Hepatocyte (in vitro differentiated cells): ENCODE data around the gene AGBL1. TPM values are rescaled to one million over a fixed set of nuclear protein-coding genes. Genes with fewer than 3 reads are reported as not detected.
A peak's percentile ranks its signal among the peaks of the same experiment; 100 is the strongest.

Experiments
- DNase-seq: peaks from one replicate; pipeline ENCODE4 v3.0.0-alpha.2; 2016; ENCODE audit warnings: low spot score
- H2AFZ ChIP-seq: fragments of 200-600 bp; sonication (generic); 2 replicates; pipeline ENCODE4 v1.6.0; 2016; ENCODE audit warnings: antibody characterized with exemption, mild to moderate bottlenecking
- H3K27ac ChIP-seq: fragments of 200-600 bp; sonication (generic); 2 replicates; pipeline ENCODE4 v1.5.1; 2016; ENCODE audit warnings: mild to moderate bottlenecking
- H3K27me3 ChIP-seq: fragments of 200-600 bp; sonication (generic); 2 replicates; pipeline ENCODE4 v1.6.1; 2016
- H3K36me3 ChIP-seq: fragments of 200-600 bp; sonication (generic); replicated peaks from 2 replicates; pipeline ENCODE4 v1.5.1; 2016; ENCODE audit warnings: low read depth; ENCODE audit not compliant: insufficient read depth
- H3K4me1 ChIP-seq: fragments of 200-600 bp; sonication (generic); 2 replicates; pipeline ENCODE4 v1.5.1; 2016; ENCODE audit warnings: mild to moderate bottlenecking, moderate library complexity; ENCODE audit not compliant: insufficient read depth
- H3K4me2 ChIP-seq: fragments of 200-600 bp; sonication (generic); 2 replicates; pipeline ENCODE4 v1.6.0; 2016
- H3K4me3 ChIP-seq: fragments of 200-600 bp; sonication (generic); 2 replicates; pipeline ENCODE4 v1.5.1; 2016; ENCODE audit warnings: mild to moderate bottlenecking
- H3K79me2 ChIP-seq: fragments of 200-600 bp; sonication (generic); 2 replicates; pipeline ENCODE4 v1.6.0; 2017; ENCODE audit warnings: mild to moderate bottlenecking
- H3K9me2 ChIP-seq: fragments of 200-600 bp; sonication (generic); replicated peaks from 2 replicates; pipeline ENCODE4 v1.6.0; 2017; ENCODE audit warnings: mild to moderate bottlenecking; ENCODE audit not compliant: insufficient read depth
- H3K9me3 ChIP-seq: fragments of 200-600 bp; sonication (generic); 2 replicates; pipeline ENCODE4 v1.5.1; 2016; ENCODE audit warnings: low read depth, mild to moderate bottlenecking
- H4K20me1 ChIP-seq: fragments of 200-600 bp; sonication (generic); 2 replicates; pipeline ENCODE4 v1.6.0; 2016; ENCODE audit warnings: mild to moderate bottlenecking; ENCODE audit not compliant: insufficient read depth, poor library complexity, severe bottlenecking
- CTCF ChIP-seq: fragments of 200-600 bp; sonication (generic); IDR thresholded peaks from 2 replicates; pipeline ENCODE4 v1.5.1; 2016; ENCODE audit warnings: antibody characterized with exemption, mild to moderate bottlenecking; ENCODE audit not compliant: poor library complexity
- EZH2 ChIP-seq: fragments of 200-600 bp; sonication (generic); IDR thresholded peaks from 2 replicates; pipeline ENCODE4 v1.6.1; 2016; ENCODE audit warnings: antibody characterized with exemption, mild to moderate bottlenecking, borderline replicate concordance
- EZH2phosphoT487 ChIP-seq: fragments of 200-600 bp; sonication (generic); IDR thresholded peaks from one replicate; pipeline ENCODE4 v1.6.1; 2018; ENCODE audit warnings: antibody characterized with exemption, mild to moderate bottlenecking, low read depth, moderate library complexity; ENCODE audit not compliant: unreplicated experiment, severe bottlenecking
- WGBS: methylation state at CpG from one replicate; pipeline ENCODE4 v1.1.6; 2016; ENCODE audit warnings: low lambda C conversion rate; ENCODE audit errors: missing lambda C conversion rate; 5-methylcytosine and 5-hydroxymethylcytosine counted together
- polyA plus RNA-seq: library from polyadenylated mRNA; unstranded; fragments of >200 nt; fragmentation: Nextera tagmentation; extraction: Ambion mirVana; gene quantifications from 2 replicates; pipeline ENCODE4 v1.2.1, GENCODE V29; 2016
- total RNA-seq: library from RNA; depleted of rRNA; stranded (reverse); fragments of >200 nt; gene quantifications from 2 replicates; pipeline ENCODE4 v1.2.3, GENCODE V29; 2014

Gene AGBL1
- total and polyA plus RNA-seq, 2 experiments from 2014 or later, result not detected

GRCh38 chr15:86059851-86060250, 19.8 kb upstream of the AGBL1 start:
- no peak overlapping the region for H3K4me3 ChIP-seq
- H3K36me3 ChIP-seq, result no peaks in the 10 kb centered on the region
- no peaks in the 10 kb centered on the region for H3K9me3 ChIP-seq
- H3K4me2 ChIP-seq, result no peak overlapping the region
- WGBS, result 73% methylated on average over 4 of the region's 4 CpGs
- H4K20me1 ChIP-seq, result no peaks in the 10 kb centered on the region
- no peaks in the 10 kb centered on the region for H3K27me3 ChIP-seq
- DNase-seq, result no peak
- no peak overlapping the region for H2AFZ ChIP-seq
- H3K4me1 ChIP-seq, result no peaks in the 10 kb centered on the region
- H3K27ac ChIP-seq, result no peak overlapping the region
- H3K79me2 ChIP-seq, result no peaks in the 10 kb centered on the region
- TF ChIP-seq EZH2phosphoT487, result no peak
- no peak for TF ChIP-seq EZH2
- TF ChIP-seq CTCF, result no peak
- no peaks in the 10 kb centered on the region for H3K9me2 ChIP-seq

GRCh38 chr15:86060674-86061073, 19.0 kb upstream of the AGBL1 start:
- Histone ChIP-seq H3K79me2 (no peaks in the 10 kb centered on the region), H2AFZ (no peak overlapping the region), H4K20me1 (no peaks in the 10 kb centered on the region), H3K4me2 (no peak overlapping the region), H3K36me3 (no peaks in the 10 kb centered on the region), H3K4me1 (no peaks in the 10 kb centered on the region), H3K9me3 (no peaks in the 10 kb centered on the region), H3K27ac (no peak overlapping the region), H3K27me3 (no peaks in the 10 kb centered on the region), H3K9me2 (no peaks in the 10 kb centered on the region), H3K4me3 (no peak overlapping the region)
- DNase-seq, result no peak
- TF ChIP-seq CTCF (no peak), EZH2 (no peak), EZH2phosphoT487 (no peak)
- WGBS, result 75% methylated on average over 3 of the region's 3 CpGs

- Histone ChIP-seq H2AFZ (no peak overlapping the region), H3K27me3 (no peaks in the 10 kb centered on the region), H3K9me2 (no peaks in the 10 kb centered on the region), H3K36me3 (no peaks in the 10 kb centered on the region), H3K9me3 (no peaks in the 10 kb centered on the region), H3K4me2 (no peak overlapping the region), H3K79me2 (no peaks in the 10 kb centered on the region), H4K20me1 (no peaks in the 10 kb centered on the region), H3K4me1 (no peaks in the 10 kb centered on the region), H3K27ac (no peak overlapping the region), H3K4me3 (no peak overlapping the region)
- TF ChIP-seq CTCF (no peak), EZH2phosphoT487 (no peak)
- DNase-seq, result peak; percentile 11
- whole genome bisulfite sequencing, result 82% methylated on average over 12 of the region's 12 CpGs
Observed at GRCh38 chr15:86061581-86061980, 18.1 kb upstream of the AGBL1 start.

GRCh38 chr15:86062646-86063243, 16.9 kb upstream of the AGBL1 start:
- Histone ChIP-seq H3K27me3 (no peaks in the 10 kb centered on the region), H4K20me1 (no peaks in the 10 kb centered on the region), H3K79me2 (no peaks in the 10 kb centered on the region), H3K4me3 (no peak overlapping the region), H2AFZ (no peak overlapping the region), H3K4me1 (no peaks in the 10 kb centered on the region), H3K4me2 (no peak overlapping the region), H3K36me3 (no peaks in the 10 kb centered on the region), H3K27ac (no peak overlapping the region), H3K9me3 (no peaks in the 10 kb centered on the region), H3K9me2 (no peaks in the 10 kb centered on the region)
- no peak for DNase-seq
- WGBS, result 80% methylated on average over 10 of the region's 10 CpGs
- TF ChIP-seq EZH2, result no peak
